Effector CD8-positive, alpha-beta T cell (primary cell): ENCODE data around the gene URAD.
"Not testable (repeated sequence)": the region's sequence is repeated elsewhere in the genome, so short reads cannot be mapped to it uniquely, and the experiment has no call there.

ENCODE experiments used
- DNase-seq: peaks from one replicate; lab custom pipeline; 2025; lab: John Stamatoyannopoulos, UW
- total RNA-seq, 4 experiments: gene quantifications; one replicate each; lab custom pipeline; 2026; lab: John Stamatoyannopoulos, UW

Gene URAD
- 0 reads per million in 4 experiments for total RNA-seq

GRCh38 chr13:27988520-27988919 lies at the start of gene URAD:
TSS of gene URAD (minus strand) at chr13:27988693. CDS start at chr13:27988637, 56 bp downstream.
- DNase-seq, result no peak

- DNase-seq, result no peak
These were observed 48.9 kb upstream of the URAD start for GRCh38 chr13:28037399-28037798.

GRCh38 chr13:28035146-28035782 lies 46.8 kb upstream of the URAD start:
- no peak for DNase-seq

GRCh38 chr13:28033894-28034655 lies 45.6 kb upstream of the URAD start:
- no peak for DNase-seq

- DNase-seq, result not testable (repeated sequence)
These were observed 43.9 kb upstream of the URAD start for GRCh38 chr13:28032438-28032837.

- DNase-seq, result no peak
These were observed 43.4 kb upstream of the URAD start for GRCh38 chr13:28031896-28032288.

- no peak for DNase-seq
These were observed 42.9 kb upstream of the URAD start for GRCh38 chr13:28031220-28031895.

- DNase-seq, result no peak
These were observed 39.3 kb upstream of the URAD start for GRCh38 chr13:28027607-28028364.

GRCh38 chr13:28027071-28027470 lies 38.6 kb upstream of the URAD start:
- no peak for DNase-seq

- no peak for DNase-seq
These were observed 38.0 kb upstream of the URAD start for GRCh38 chr13:28026508-28026907.

- no peak for DNase-seq
These were observed 34.5 kb upstream of the URAD start for GRCh38 chr13:28022848-28023518.

GRCh38 chr13:28014301-28014700 lies 25.8 kb upstream of the URAD start:
- no peak for DNase-seq

- DNase-seq, result no peak
These were observed 25.0 kb upstream of the URAD start for GRCh38 chr13:28013482-28013881.

GRCh38 chr13:28012896-28013295 lies 24.4 kb upstream of the URAD start:
- DNase-seq, result no peak

GRCh38 chr13:28012383-28012782 lies 23.9 kb upstream of the URAD start:
- DNase-seq, result no peak

- DNase-seq, result no peak
These were observed 21.6 kb upstream of the URAD start for GRCh38 chr13:28010046-28010445.

- not testable (repeated sequence) for DNase-seq
These were observed 16.5 kb upstream of the URAD start for GRCh38 chr13:28005016-28005415.

- DNase-seq, result no peak
These were observed 14.6 kb upstream of the URAD start for GRCh38 chr13:28002886-28003698.

- no peak for DNase-seq
These were observed 13.5 kb upstream of the URAD start for GRCh38 chr13:28001837-28002473.

- DNase-seq, result no peak
These were observed 12.6 kb upstream of the URAD start for GRCh38 chr13:28001049-28001448.
